HG03342 (cell line): ENCODE results near the gene TUBGCP6.
"Not testable (repeated sequence)": the region's sequence is repeated elsewhere in the genome, so short reads cannot be mapped to it uniquely, and the experiment has no call there.

ENCODE experiments used
- ATAC-seq: cut with Tn5 transposase; IDR thresholded peaks from one replicate; pipeline ENCODE4 v1.9.1; 2021; ENCODE audit warnings: mild to moderate bottlenecking, moderate library complexity; ENCODE audit not compliant: unreplicated experiment

The TUBGCP6 gene

GRCh38 chr22:50171965-50172421 is 72.8 kb downstream of the TUBGCP6 start:
- no peak for ATAC-seq

DNA sequence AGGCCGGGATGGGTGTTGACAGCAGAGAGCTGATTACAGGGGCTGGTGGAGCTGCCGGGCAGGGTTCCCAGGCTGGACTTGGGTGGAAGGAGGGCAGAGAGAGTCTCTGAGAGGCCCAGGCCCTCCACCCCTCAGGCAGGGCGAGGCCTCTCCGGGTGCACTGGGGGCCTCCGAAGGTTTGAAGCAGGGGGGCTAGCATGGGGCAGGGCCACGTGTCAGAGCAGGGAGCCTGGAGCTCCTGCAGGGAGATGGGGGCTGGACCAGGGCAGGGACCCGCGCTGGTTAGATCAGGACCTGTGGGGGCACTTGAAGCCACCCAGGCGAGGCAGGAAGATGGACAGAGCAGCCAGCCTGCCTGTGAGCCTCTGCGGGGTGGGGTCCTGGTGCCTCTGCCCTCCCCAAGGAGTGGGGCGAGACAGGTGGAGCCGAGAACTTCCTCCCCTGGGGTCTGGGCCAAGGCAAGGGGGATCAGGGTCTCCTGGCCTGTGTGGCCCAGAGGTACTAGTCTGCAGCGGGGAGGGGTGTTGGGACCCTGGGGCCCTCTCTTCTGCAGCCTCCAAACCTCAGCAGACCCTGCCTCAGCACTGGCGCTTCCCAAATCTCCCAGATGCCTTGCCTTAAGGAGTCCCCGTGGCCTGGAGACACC is 73.4 kb downstream of the TUBGCP6 start:
- no peak for ATAC-seq

GRCh38 chr22:50170453-50171318 is 74.1 kb downstream of the TUBGCP6 start, which contains the start of gene PANX2:
TSS of gene PANX2 (plus strand) at chr22:50170731. CDS start at chr22:50170731, 0 bp downstream.
- no peak for ATAC-seq

GRCh38 chr22:50169774-50170341 is 75.0 kb downstream of the TUBGCP6 start:
- ATAC-seq = no peak

GRCh38 chr22:50169181-50169759 is 75.6 kb downstream of the TUBGCP6 start:
- ATAC-seq = no peak

DNA sequence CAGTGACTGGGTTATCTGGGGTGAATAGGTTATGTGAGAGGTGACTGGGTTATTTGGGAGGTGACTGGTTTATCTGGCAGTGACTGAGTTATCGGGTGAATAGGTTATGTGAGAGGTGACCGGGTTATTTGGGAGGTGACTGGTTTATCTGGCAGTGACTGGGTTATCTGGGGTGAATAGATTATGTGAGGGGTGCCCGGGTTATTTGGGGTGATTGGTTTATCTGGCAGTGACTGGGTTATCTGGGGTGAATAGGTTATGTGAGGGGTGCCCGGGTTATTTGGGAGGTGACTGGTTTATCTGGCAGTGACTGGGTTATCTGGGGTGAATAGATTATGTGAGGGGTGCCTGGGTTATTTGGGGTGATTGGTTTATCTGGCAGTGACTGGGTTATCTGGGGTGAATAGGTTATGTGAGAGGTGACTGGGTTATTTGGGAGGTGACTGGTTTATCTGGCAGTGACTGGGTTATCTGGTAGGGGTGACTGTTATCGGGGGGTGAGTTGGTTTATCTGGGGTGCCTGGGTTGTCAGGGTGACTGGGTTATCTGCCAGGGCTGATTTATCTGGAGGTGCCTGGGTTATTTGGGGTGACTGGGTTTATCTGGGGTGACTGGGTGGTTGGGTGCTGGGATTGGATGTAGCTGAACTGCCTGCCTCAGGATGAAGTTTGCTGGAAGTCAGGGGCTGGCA is 76.2 kb downstream of the TUBGCP6 start:
- ATAC-seq = not testable (repeated sequence)

DNA sequence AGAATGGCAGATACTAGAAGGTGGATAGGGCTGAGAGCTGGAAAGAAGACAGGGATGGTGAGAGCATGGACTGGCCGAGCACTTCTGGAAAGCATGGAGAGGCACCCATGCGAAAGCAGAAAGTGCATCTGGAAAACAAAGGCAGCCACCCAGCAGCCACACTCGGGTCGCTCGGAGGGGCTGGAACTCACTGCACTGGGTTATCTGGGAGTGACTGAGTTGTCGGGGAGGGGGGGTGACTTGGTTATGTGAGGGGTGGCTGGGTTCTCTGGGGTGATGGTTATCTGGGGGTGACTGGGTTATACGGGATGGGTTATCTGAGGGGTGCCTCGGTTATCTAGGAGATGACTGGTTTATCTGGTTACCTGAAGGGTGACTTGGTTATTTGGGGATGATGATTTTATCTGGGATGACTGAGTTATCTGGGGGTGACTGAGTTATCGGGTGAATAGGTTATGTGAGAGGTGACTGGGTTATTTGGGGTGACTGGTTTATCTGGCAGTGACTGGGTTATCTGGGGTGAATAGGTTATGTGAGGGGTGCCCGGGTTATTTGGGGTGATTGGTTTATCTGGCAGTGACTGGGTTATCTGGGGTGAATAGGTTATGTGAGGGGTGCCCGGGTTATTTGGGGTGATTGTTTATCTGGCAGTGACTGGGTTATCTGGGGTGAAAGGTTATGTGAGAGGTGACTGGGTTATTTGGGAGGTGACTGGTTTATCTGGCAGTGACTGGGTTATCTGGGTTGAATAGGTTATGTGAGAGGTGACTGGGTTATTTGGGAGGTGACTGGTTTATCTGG is 76.9 kb downstream of the TUBGCP6 start:
- no peak for ATAC-seq
